ENCODE results near the gene GPR89A. TPM values are rescaled to one million over a fixed set of nuclear protein-coding genes. Genes with fewer than 3 reads are reported as not detected.

Gene GPR89A
- total and polyA plus RNA-seq, 2 of the 8 experiments (the other 6 are each of a cell fraction or from before 2014, with no cell fraction given): 26.8 to 46.6 TPM

DNA sequence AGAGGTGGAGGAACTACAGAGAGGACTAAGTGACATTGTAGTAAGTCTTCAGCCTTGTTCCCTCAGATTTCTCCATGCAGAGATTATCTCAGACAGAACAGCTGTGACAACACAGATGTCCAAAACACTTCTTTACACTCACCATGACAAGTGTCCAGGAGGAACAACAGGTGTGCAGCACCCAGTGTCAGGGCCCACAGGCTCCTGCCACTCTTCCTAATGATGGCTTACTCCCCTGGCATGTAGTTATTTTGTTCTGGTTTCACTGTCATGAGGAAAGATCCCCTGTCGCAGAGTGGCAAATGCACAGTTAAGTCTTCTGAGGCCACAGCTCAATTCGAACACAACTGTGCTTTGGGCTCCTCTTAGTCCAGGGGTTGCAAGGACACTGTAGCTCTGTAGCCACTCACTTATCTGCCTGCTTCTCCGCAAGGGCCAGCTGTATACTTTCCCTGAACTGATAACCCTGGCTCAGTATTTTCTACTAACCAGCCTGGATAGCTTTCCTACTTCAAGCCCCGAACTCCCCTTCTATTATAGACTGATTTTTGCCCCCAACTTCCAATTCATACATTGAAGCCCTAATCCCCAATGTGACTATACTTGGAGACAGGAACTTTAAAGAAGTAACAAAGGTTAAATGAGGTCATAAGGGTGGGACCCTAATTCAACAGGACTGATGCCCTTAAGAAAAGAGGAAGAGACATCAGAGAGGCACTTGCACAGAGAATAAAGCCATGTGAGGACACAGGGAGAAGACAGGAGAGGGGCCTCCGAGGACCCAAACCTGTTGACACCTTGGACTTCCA, 88.2 kb downstream of the GPR89A start:
- H4K5ac ChIP-seq (ENCODE audit: insufficient read length, low read depth, low read length): no peak overlapping the region
- no peak overlapping the region for H3K27ac ChIP-seq (ENCODE audit: low read depth, low read length)
- H3K9me3 ChIP-seq (ENCODE audit: insufficient read depth in 2 of 2, low read depth in 1 of 2, low read length in 1 of 2): no peaks in the 10 kb centered on the region
- no peaks in the 10 kb centered on the region for H3K79me1 ChIP-seq (ENCODE audit: low read depth, low read length)
- H2AK5ac ChIP-seq (ENCODE audit: low read depth, low read length): no peak overlapping the region
- WGBS, 2 experiments (ENCODE audit: extremely low coverage in 1 of 2, insufficient coverage in 1 of 2, insufficient read length in 1 of 2, insufficient replicate concordance in 2 of 2, low coverage in 1 of 2, low lambda C conversion rate in 2 of 2, missing lambda C conversion rate in 1 of 2): 85% methylated on average over 5 of the region's 5 CpGs; no CpG with 5 or more reads in 1 of the 2 experiments
- H3K4ac ChIP-seq (replicated peaks; ENCODE audit: insufficient read length, low read depth, low read length): no peak overlapping the region
- H2BK15ac ChIP-seq (ENCODE audit: low read length): no peak overlapping the region
- H3K9ac ChIP-seq (replicated peaks in 1 of 4; ENCODE audit: extremely low read depth in 1 of 4, low read depth in 3 of 4, low read length in 3 of 4): no peak overlapping the region
- ChIA-PET CTCF (ENCODE audit: partially characterized antibody) (no interaction called here), POLR2A (ENCODE audit: partially characterized antibody) (no interaction called here)
- H4K20me1 ChIP-seq (replicated peaks in 1 of 2; ENCODE audit: control insufficient read depth in 1 of 2, insufficient read depth in 2 of 2, low read length in 2 of 2): no peaks in the 10 kb centered on the region
- H3K56ac ChIP-seq (replicated peaks; ENCODE audit: insufficient read length, low read depth, low read length): no peak overlapping the region
- H2BK20ac ChIP-seq (ENCODE audit: low read length): no peak overlapping the region
- DNase-seq (ENCODE audit: low read depth in 1 of 2, low spot score in 2 of 2): no peak
- no peaks in the 10 kb centered on the region for H3K79me2 ChIP-seq (ENCODE audit: control insufficient read depth in 1 of 2, insufficient read depth in 2 of 2, low read length in 2 of 2)
- H3K36me3 ChIP-seq (ENCODE audit: control insufficient read depth in 2 of 4, insufficient read depth in 4 of 4, low read length in 3 of 4): no peaks in the 10 kb centered on the region
- H3K4me1 ChIP-seq (replicated peaks in 1 of 4; ENCODE audit: control insufficient read depth in 3 of 4, insufficient read depth in 4 of 4, low read length in 3 of 4): no peaks in the 10 kb centered on the region
- no peak overlapping the region for H2BK12ac ChIP-seq (ENCODE audit: low read depth, low read length)
- H2BK120ac ChIP-seq (replicated peaks; ENCODE audit: low read depth, low read length): no peak overlapping the region
- H4K8ac ChIP-seq (ENCODE audit: extremely low read depth, insufficient read depth, low read length): no peak overlapping the region
- H3K23ac ChIP-seq (ENCODE audit: insufficient read length): no peak overlapping the region
- H4K91ac ChIP-seq (replicated peaks; ENCODE audit: insufficient read length, low read length): no peak overlapping the region
- FAIRE-seq: no peak
- no peak overlapping the region for H2BK5ac ChIP-seq (ENCODE audit: low read depth, low read length)
- no peak overlapping the region for H2AFZ ChIP-seq (ENCODE audit: low read length)
- H3K23me2 ChIP-seq (ENCODE audit: low read depth, low read length): no peaks in the 10 kb centered on the region
- H3K4me3 ChIP-seq (ENCODE audit: extremely low read depth in 1 of 4, insufficient read depth in 2 of 4, low read depth in 3 of 4, low read length in 4 of 4): no peak overlapping the region
- no peak overlapping the region for H3K14ac ChIP-seq (ENCODE audit: insufficient read length)
- peaks cover 0 to 2% (median 0%) of the 10 kb centered on the region in 4 experiments; a peak in 1 of 7 replicates for H3K27me3 ChIP-seq (replicated peaks in 1 of 4; ENCODE audit: control insufficient read depth in 3 of 4, extremely low read depth in 1 of 4, insufficient read depth in 3 of 4, low read length in 3 of 4)
- H3K4me2 ChIP-seq (ENCODE audit: insufficient read depth in 1 of 2, low read depth in 2 of 2, low read length in 2 of 2): no peak overlapping the region
- no peak overlapping the region for H3K18ac ChIP-seq (ENCODE audit: extremely low read depth, low read length)
- TF ChIP-seq MAX (IDR thresholded peaks at IDR 0.05): no peak
- TF ChIP-seq EP300 (IDR thresholded peaks at IDR 0.05; ENCODE audit: borderline replicate concordance in 1 of 2, low read depth in 2 of 2, low read length in 2 of 2): no peak

Measured in H1 (cell line).